NCI-H526 treated with DMSO at 0.1 percent for 48 hours (cell line): ENCODE data around the gene PLD2.

ENCODE experiments used
- DNase-seq: peaks from one replicate; lab custom pipeline; 2025; lab: John Stamatoyannopoulos, UW

PLD2 gene

GRCh38 chr17:4806777-4807604, at the start of gene PLD2:
Gene PLD2, plus strand, starts transcription at chr17:4807152. Its CDS starts 621 bp downstream, at chr17:4807773.
- peak; percentile 22 for DNase-seq

- DNase-seq, result no peak
These were observed 47.1 kb upstream of the PLD2 start for GRCh38 chr17:4759776-4760236.

- no peak for DNase-seq
These were observed 42.4 kb upstream of the PLD2 start for GRCh38 chr17:4764595-4764994.

GRCh38 chr17:4766201-4766600, 40.8 kb upstream of the PLD2 start:
- DNase-seq, result no peak

- DNase-seq, result no peak
These were observed 40.2 kb upstream of the PLD2 start for GRCh38 chr17:4766723-4767122.

GRCh38 chr17:4768298-4768697, 38.7 kb upstream of the PLD2 start:
- no peak for DNase-seq

- no peak for DNase-seq
These were observed 37.3 kb upstream of the PLD2 start for GRCh38 chr17:4769628-4770027.

- no peak for DNase-seq
These were observed 35.3 kb upstream of the PLD2 start, which contains the start of gene TM4SF5 for GRCh38 chr17:4771519-4772234. Gene TM4SF5, plus strand, starts transcription at chr17:4771886. Its CDS starts 37 bp downstream, at chr17:4771923.

- no peak for DNase-seq
These were observed 34.7 kb upstream of the PLD2 start for GRCh38 chr17:4772235-4772613.

- no peak for DNase-seq
These were observed 28.8 kb upstream of the PLD2 start for GRCh38 chr17:4777969-4778760.

- no peak for DNase-seq
These were observed 26.5 kb upstream of the PLD2 start for GRCh38 chr17:4780325-4780955.

GRCh38 chr17:4782652-4783051, 24.3 kb upstream of the PLD2 start:
- DNase-seq, result no peak

- no peak for DNase-seq
These were observed 21.4 kb upstream of the PLD2 start for GRCh38 chr17:4785311-4786105.

GRCh38 chr17:4786106-4786511, 20.8 kb upstream of the PLD2 start, which contains the start of gene VMO1:
Gene VMO1, minus strand, starts transcription at chr17:4786364. Its CDS starts 12 bp downstream, at chr17:4786352.
- DNase-seq, result no peak

- no peak for DNase-seq
These were observed 20.4 kb upstream of the PLD2 start for GRCh38 chr17:4786516-4786915.

GRCh38 chr17:4788159-4788806, 18.7 kb upstream of the PLD2 start:
- DNase-seq, result no peak

GRCh38 chr17:4788807-4789700, 17.9 kb upstream of the PLD2 start, which contains the start of gene GLTPD2:
Gene GLTPD2, plus strand, starts transcription at chr17:4788964. Its CDS starts 48 bp downstream, at chr17:4789012.
- DNase-seq, result no peak

GRCh38 chr17:4789701-4789950, 17.3 kb upstream of the PLD2 start:
- no peak for DNase-seq

GRCh38 chr17:4789951-4790704, 16.8 kb upstream of the PLD2 start:
- peak; percentile 41 for DNase-seq
